HS-5 (cell line): ENCODE data around the gene LBHD2.
"Not testable (repeated sequence)": the region's sequence is repeated elsewhere in the genome, so short reads cannot be mapped to it uniquely, and the experiment has no call there.

Experiments used
- DNase-seq: peaks from one replicate; pipeline ENCODE4 v3.0.0-alpha.2; 2012; ENCODE audit warnings: low read depth

Gene LBHD2

DNA sequence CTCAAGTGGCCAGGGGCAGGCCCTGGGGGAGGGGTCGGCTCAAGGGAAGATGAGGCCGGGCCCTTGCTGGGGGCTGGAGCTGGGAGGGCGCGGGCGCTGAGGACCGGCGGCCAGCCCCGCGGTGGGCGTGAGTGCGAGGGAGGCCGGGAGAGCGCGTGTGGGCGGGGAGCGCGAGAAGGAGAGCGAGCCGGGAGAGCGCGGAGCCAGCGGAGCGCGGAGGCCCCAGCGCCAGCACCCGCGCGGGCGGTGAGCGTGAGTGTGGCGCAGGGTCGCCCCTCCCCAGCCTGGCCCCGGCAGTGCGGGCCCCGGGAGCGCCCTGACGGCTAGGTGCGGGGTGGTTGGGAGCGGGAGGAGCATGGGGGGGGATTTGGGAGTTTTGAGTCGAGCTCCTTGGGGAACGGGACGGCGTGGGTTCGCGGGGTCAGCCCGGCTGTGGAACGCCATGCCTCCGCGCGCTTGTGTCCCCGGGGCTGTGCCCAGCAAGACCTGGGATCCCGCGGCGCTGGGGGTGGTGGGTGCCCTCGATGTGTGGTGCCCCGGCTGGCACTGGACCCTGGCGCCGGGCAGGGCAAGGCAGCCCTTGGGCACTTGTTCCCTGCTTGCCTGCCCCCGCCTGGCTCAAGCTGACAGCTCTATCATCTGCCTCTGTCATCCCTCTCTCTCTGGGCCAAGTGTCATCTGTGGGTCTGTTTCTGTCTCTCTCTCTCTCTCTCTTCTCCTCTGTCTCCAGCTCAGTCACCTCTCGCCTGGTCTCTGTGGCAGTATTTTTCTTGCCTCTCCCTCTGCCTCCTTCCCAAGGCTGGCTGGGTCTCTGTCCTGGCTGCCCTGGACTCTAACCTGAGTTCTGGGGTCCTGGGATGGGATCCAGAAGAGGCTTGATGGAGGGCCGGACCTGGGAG, at the start of gene LBHD2:
LBHD2 (plus strand) TSS at position 190 of the 899 bp plus-strand sequence. CDS start 1,803 bp downstream, outside the sequence.
- no peak for DNase-seq

DNA sequence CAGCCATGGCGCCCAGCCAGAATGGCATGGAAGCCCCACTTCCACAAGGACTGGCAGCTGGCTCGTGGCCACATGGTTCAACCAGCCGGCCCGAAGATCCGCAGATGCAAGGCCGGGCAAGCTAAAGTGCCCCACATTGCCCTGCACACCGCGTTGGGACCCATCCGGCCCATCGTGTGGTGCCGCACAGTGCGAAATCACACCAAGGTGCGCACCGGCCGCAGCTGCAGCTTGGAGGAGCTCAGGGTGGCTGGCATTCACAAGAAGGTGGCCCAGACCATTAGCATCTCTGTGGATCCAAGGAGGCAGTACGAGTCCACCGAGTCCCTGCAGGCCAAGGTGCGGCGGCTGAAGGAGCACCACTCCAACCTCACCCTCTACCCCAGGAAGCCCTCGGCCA, 42.5 kb upstream of the LBHD2 start:
- no peak for DNase-seq

DNA sequence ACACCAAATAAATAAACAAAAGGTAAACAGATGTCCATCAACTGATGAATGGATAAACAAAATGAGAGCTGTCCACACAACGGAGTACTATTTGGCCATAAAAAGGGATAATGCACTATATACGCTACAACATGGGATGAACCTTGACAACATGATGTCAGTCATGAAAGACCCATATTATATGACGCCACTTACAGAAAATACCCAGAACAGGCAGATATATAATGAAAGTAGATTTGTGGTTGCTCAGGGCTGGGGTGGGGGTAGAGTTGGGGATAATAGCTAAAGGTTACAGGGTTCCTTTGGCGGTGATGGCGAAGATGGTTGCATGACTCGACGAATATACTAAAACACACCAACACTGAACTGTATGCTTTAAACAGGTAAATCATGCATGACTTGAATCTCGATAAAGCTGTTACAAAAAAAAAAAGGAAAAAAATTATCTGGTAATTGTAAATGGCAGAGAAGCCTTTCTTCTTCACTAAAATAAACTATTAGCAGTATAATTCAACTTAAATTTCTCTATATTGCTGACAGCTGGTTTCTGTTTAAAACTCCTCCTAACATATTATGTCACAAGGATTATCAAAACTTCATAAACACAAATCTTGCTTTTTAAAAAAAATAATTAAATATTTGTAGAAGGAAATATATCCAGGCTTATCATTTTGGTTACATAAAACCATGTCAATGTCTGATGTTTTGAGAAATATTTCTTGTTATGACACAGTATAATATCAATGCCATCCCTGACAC, 40.6 kb upstream of the LBHD2 start:
- no peak for DNase-seq

DNA sequence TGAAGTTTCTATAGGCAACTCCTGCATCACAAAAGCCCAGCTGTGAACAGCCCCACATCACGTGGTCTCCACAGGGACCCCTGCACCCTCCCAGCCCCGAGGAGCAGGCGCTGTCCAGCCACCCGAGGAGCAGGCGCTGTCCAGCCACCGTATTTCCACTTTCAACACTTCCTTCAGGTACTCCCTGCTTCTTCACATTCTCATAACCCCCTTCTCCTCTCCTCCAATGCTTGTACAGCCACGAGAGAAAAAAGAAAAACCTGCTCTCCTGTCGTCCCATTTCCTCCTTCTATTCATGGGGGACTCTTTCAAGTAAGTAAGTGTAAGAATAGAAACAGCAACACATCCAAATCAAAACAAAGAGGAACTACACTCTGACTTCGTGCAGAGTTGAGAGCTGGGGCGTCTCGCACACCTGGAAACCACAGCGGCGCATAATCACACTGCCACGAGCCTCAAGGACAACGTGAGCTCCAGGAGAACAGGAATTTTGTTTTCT, 38.6 kb upstream of the LBHD2 start:
- no peak for DNase-seq

DNA sequence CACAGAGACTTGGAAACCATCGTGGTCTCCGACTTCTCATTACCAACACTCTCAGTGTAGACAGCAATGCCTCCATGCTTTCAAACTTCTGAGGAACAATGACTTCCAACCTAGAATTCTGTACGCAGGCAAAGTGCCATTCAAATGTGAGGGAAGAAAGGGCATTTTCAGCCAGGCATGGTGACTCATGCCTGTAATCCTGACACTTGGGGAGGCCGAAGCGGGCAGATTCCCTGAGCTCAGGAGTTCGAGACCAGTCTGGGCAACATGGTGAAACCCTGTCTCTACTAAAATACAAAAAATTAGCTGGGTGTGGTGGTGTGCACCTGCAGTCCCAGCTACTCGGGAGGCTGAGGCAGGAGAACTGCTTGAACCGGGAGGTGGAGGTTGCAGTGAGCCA, 36.6 kb upstream of the LBHD2 start:
- DNase-seq, result not testable (repeated sequence)

DNA sequence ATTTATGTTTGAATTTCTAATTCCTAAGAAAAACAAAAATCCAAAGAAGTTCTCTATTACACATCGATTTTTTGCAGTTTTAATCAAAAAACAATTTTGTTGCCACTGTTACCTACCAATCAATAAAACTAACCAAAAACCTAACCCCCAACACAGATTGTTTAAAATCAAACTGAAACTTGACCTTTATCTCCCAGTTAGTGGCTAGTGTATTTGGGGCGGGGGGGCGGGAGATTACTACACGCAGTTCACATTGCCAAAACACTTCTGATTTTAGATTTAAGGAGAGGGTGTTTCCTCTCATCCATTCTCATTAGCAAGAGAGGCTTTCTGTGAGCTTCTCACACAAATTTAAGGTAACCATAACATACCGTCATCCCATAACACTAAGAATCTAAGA, 33.1 kb upstream of the LBHD2 start:
- no peak for DNase-seq

DNA sequence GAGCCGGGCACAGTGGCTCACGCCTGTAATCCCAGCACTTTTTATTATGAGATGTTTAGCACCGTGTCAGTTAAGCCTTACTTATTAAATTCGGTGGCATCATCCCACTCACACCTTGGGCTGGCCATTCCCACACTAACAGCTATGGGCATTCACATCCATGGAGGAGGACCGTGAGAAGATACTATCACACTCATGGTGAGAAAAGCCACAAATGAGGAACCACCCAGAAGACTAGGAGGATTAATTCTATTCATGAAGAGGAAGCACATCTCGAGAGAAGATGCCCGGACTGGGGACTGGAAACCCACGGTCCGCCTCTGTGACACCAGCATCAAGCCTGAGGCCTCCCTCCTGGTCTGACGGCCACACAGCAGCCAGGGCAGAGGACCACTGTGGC, 31.6 kb upstream of the LBHD2 start:
- no peak for DNase-seq

DNA sequence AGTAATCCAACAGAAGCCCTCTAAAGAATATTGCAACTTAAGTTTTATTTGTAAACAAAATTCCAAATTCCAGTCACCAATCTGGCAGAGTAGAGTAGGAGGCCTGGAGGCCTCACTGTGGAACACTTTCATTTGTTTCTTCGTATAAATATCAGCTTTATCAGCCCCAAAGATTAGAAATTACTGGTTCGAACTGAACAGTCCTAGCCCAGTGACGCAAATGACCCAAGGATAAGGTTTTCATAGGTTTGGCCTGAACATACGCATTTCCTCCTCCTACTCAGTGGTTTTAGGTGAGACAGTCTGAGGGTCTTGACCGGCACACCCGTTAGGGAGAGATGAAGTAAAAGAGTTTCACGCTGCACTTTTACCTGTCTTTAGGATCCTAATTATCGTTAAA, 28.3 kb upstream of the LBHD2 start:
- no peak for DNase-seq

DNA sequence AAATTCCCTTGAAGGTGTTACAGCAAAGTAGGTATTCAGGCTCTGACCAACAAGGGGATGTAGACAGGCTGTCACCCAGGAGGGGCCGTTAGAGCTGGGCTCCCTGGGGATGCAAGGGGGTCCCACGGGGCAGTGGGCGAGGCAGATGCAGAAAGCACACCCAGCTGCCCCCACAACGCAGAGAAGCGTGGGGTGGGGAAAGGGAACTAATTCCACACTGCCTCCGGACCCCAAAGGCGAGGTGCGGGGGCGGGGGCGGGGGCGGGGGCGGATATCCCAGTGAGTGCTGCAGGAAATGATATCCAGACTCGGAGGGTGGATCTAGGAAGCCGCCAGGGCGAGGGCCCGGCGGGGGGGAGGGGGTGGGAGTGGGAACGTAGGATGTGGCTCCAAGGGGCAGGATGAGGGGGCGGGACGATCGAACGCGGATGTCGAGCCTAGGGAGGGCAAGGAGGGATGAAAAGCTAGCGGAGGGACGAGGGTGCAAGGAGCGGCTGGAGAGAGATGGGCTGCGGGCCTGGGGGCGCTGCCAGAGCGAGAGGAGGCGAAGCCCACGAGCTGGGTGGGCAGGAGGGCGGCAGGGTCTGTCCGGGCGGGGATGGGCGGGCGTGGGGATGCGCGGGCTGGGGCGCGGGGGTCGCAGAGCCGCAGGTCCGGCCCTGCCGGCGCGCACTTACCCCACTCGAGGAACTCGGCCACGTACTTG, 27.5 kb upstream of the LBHD2 start:
- no peak for DNase-seq

DNA sequence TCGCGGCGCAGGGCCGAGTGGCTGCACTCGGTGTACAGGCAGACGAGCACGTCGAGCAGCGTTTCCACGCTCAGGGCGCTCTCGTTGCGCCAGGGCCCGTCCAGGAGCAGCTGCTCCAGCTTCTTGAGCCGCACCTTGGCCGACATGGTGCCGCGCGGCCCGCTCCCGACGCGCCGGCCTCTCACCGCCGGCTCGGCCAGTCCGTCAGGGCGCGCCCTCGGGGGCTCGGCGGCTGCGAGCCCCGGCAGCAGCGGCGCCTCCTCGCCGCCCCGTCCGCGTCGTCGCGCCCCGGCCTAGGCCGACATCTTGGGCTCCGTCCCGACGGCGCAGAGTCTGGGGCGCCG, 27.0 kb upstream of the LBHD2 start:
- no peak for DNase-seq

DNA sequence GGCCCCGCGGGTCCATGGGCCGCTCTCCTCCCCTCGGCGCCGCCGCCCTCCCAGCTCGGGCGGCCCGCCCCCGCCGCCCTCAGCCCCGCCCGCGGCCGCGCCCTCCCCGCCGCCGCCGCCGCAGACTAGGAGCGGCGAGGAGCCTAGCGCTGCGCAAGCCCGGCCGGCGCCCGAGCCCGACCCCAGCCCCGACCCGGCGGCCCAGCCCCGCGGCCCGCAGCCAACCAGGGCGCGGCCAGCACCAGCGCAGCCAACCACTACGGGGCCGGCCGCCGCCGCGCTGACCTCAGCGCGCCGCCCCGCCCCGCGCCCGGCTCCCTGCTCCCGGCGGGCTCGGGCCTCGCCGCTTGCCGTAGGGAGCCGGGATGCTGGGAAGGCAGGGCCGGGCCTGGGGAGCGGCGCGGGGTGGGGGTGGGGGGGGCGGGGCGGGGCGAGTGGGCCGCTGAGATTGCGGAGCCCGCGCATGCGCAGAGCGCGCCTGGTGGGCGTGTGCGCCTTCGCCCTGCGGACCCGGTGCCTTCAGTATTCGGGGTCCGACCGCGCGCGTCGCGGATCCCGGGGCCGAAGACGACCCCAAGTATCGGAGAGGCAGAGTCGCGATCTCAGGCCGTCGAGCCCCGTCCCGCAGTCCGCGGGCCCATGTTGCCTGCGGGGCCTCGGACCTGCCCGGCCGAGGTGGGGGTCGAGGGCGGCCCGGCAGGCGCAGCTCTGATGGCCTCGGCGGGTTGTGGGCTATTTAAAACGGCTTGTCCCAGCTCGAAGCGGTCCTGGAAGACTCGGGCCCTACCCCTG, 26.4 kb upstream of the LBHD2 start, which contains the start of gene CDC42BPB:
CDC42BPB (minus strand) TSS at position 178 of the 792 bp plus-strand sequence. CDS start 376 bp downstream, outside the sequence.
- DNase-seq, result no peak

DNA sequence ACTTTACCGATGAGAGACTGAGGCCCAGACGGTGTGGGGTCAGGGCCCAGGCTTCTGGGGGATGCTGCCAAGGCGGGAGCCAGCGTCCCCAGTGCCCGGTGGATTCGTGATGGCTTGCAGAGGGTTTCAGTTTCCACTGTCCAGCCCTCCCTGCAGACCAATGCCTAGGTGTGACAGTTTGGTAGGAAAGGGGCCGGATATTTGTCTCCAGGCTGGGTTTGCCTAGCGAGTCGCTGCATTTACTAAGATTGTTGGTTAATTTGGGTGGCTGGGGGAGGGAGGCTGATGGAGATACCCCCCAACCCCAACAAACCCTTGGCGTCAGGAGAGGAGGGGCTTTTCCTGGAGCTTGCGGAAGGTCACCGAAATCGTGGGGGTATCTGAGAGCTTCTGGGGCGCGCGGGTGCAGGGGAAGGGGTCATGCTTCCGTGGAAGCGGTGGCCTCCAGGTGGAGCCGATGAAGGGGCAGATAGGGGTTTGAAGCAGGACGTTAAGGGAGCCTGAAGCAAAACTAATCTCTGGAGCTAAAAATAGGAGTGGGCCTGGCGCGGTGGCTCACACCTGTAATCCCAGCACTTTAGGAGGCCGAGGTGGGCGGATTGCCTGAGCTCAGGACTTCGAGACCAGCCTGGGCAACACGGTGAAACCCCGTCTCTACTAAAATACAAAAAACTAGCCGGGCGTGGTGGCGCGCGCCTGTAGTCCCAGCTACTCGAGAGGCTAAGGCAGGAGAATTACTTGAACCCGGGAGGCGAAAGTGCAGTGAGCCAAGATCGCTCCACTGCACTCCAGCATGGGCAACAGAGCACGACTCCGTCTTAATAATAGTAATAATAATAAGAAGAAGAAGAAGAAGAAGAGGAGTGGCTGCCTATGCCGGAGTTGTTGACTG, 25.6 kb upstream of the LBHD2 start:
- no peak for DNase-seq

DNA sequence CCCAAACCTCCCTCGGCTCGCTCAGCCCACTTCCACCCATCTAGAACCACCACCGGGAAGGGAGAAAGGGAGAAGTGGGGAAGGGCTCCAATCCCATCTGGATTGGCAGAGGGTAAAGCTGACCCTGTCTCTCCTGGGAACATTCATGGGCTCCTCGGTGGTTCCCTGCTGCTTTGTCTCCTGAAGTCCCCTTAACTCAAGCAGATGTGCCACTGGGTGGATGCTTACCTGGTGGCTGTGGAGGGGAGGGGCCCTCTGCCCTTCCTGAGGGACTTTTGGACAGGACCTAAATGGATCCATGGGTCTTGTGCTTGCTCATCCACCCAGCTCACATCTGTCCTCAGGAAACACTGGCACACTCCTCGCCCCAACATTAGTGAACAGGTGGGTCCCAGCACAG, 24.5 kb upstream of the LBHD2 start:
- DNase-seq, result no peak

DNA sequence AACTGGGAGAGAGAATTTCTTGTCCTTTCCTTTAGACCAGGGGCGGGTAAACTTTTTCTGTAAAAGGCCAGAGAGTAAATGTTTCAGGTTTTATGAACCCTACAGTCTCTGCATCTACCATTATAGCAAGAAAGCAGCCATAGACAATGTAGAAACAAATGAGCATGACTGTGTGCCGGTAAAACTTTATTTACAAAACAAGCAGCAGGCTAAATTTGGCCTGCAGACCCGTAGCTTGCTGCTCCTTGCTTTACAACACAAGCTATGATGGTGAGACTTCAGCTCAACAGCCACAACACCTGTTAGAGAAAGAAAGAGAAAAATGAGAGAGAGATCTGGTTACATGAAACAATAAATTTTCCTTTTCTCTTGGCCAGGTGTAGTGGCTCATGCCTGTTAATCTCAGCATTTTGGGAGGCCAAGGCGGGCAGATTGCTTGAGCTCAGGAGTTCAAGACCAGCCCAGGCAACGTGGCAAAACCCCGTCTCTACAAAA, 22.5 kb upstream of the LBHD2 start:
- no peak for DNase-seq

DNA sequence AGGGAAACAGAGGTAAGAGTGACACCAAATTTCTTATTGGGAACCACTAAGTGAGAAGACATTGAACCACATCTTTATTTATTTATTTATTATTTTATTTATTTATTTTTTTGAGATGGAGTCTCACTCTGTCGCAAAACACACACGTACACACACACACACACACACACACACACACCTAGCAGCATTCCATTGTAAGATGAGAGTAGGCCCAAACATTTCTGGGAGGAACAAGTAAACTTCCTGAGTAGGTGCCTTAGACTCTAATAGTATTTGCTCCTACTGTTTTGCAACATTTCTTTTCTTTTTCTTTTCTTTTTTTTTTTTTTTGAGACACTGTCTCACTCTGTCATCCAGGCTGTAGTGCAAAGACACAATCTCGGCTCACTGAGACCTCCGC, 19.6 kb upstream of the LBHD2 start:
- no peak for DNase-seq

DNA sequence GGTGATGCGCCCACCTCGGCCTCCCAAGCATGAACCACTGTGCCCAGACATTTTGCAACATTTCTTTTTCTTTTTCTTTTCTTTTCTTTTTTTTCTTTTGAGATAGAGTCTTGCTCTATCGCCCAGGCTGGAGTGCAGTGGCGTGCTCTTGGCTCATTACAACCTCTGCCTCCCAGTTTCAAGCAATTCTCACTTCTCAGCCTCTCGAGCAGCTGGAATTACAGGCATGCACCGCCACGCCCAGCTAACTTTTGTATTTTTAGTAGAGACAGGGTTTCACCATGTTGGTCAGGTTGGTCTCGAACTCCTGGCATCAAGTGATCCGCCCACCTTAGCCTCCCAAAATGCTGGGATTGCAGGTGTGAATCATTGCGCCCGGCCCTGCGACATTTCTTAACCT, 19.0 kb upstream of the LBHD2 start:
- no peak for DNase-seq

DNA sequence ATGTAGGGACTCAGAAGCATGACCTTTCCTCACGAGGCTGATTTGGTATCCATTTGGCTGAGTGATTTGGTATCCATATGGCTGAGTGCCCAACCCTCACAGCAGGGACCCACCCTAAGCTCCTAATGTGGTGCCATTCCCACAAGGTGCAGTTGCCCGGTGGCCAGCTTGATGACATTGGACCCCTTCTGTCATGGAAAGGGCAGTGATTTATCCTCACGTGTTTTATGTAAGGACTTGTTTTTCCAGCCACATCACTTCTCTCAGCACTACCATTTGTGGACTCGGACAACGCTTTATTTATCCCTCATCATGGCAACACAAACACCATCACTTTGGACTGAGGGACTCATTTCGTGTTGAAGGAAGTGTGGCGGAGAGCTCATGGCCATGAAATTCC, 18.1 kb upstream of the LBHD2 start:
- no peak for DNase-seq

DNA sequence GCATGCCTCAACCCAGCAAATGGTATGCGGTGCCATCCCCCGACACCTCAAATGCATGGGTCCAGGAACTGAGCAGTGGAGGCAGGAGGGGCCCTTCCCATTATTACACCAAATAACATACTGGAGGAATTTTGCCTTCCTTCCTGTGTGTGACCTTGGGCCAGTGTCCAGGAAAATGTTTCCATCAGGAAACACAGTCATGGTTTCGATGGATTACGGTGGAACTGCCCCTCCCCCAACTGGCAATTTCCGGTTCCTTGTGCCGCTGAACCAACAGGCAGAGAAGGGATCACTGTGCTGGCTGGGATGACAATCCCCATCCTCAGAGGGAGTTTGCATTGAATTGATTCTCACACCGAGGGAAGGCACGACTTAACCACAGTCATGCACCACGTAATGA, 17.6 kb upstream of the LBHD2 start:
- no peak for DNase-seq

DNA sequence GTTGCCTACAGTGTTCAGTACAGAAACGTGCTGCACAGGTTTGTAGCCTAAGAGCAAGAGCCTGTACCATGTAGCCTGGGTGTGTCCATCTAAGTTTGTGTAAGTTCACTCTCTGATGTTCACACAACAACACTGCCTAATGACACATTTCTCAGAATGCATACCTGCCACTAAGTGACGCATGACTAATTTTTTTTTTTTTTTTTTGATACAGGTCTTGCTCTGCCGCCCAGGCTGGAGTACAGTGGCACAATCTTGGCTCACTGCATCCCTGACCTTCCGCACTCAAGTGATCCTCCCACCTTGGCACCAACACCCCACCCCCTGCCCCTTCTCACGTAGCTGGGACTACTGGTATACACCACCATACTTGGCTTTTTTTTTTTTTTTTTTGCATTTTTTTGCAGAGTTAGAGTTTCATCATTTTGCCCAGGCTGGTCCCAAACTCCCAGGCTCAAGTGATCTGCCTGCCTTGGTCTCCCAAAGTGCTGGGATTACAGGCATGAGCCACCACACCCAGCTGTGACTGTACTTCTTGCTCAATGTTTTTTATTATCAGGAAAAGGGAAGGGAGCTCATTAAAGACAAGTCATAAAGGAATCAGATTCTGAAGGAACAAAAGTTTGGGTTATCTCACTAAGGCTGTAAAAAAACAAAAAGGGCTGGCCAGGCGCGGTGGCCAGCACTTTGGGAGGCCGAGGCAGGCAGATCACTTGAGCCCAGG, 16.6 kb upstream of the LBHD2 start:
- peak; percentile 40 for DNase-seq
